Lower leg skin (tissue), 4 donors: ENCODE results near the gene ARHGEF12. TPM values are rescaled to one million over a fixed set of nuclear protein-coding genes. Genes with fewer than 3 reads are reported as not detected.

Experiments used
- DNase-seq, 2 donors: peaks; one replicate each; pipeline ENCODE4 v3.0.0-alpha.2; 2019; ENCODE audit warnings: low spot score in 2 of 2
- H3K4me3 ChIP-seq: fragments of 200-600 bp; sonication (generic); 2 replicates; pipeline ENCODE4 v1.5.1; 2017; ENCODE audit warnings: mild to moderate bottlenecking, low read depth; ENCODE audit not compliant: poor library complexity, severe bottlenecking
- CTCF ChIP-seq, 3 donors: fragments of 450-650 bp; IDR thresholded peaks; one replicate each; pipeline ENCODE4 v1.5.1; 2016; ENCODE audit warnings: antibody characterized with exemption in 3 of 3, mild to moderate bottlenecking in 3 of 3, moderate library complexity in 2 of 3
- POLR2A ChIP-seq, 2 donors: fragments of 450-650 bp; IDR thresholded peaks; one replicate each; pipeline ENCODE4 v1.6.1; 2016 to 2017; ENCODE audit warnings: antibody characterized with exemption in 2 of 2, mild to moderate bottlenecking in 1 of 2, moderate library complexity in 1 of 2
- WGBS, 2 donors: methylation state at CpG; one replicate each; pipeline ENCODE4 v1.1.5; 2018; 5-methylcytosine and 5-hydroxymethylcytosine counted together
- intact Hi-C: fragments of 100-400 bp; cut with DNase I; formaldehyde crosslinking; loops from one replicate; pipeline ENCODE4 v1.15.0; 2023; ENCODE audit warnings: low total_unique reads
- total RNA-seq, 4 donors: library from RNA; depleted of rRNA; stranded (reverse); fragments of >200 nt; gene quantifications; one replicate each; pipeline ENCODE4 v1.1.0, GENCODE V29; 2016

The ARHGEF12 gene
- total RNA-seq, 4 donors from 2014 or later: 124 to 153 (median 132) TPM

GRCh38 chr11:120518356-120518755, 182.1 kb downstream of the ARHGEF12 start:
- no peak overlapping the region for H3K4me3 ChIP-seq
- WGBS, 2 donors: 91 to 95% methylated on average over 7 of the region's 7 CpGs
- intact Hi-C loops: loop anchor here (10.0 kb wide), 1 partner anchor 166 kb away; no protein-coding TSS in a partner anchor
- peak in 1 of 2 donors; percentile 63 for DNase-seq
- no peak for TF ChIP-seq CTCF (IDR thresholded peaks at IDR 0.05)
- TF ChIP-seq POLR2A (IDR thresholded peaks at IDR 0.05): no peak

- DNase-seq: no peak
Observed at GRCh38 chr11:120519474-120519873, 183.3 kb downstream of the ARHGEF12 start.

GRCh38 chr11:120520091-120520822, 184.0 kb downstream of the ARHGEF12 start:
- TF ChIP-seq CTCF (IDR thresholded peaks at IDR 0.05): no peak
- TF ChIP-seq POLR2A (IDR thresholded peaks at IDR 0.05): no peak
- H3K4me3 ChIP-seq: no peak overlapping the region
- peak in 1 of 2 donors; percentile 79 for DNase-seq
- intact Hi-C loops: loop anchor here (10.0 kb wide), 1 partner anchor 665 kb away; no protein-coding TSS in a partner anchor
- WGBS, 2 donors: 89 to 95% methylated on average over 16 of the region's 16 CpGs

More at GRCh38 chr11:120519474-120519873, 183.3 kb downstream of the ARHGEF12 start:
- TF ChIP-seq CTCF (IDR thresholded peaks at IDR 0.05) (no peak), POLR2A (IDR thresholded peaks at IDR 0.05) (no peak)
- no peak overlapping the region for H3K4me3 ChIP-seq
- intact Hi-C loops: loop anchor here (10.0 kb wide), 1 partner anchor 165 kb away; no protein-coding TSS in a partner anchor
- 96 to 99% methylated on average over 3 of the region's 3 CpGs for WGBS, 2 donors

- TF ChIP-seq POLR2A (IDR thresholded peaks at IDR 0.05) (no peak), CTCF (IDR thresholded peaks at IDR 0.05) (no peak)
- intact Hi-C loops: loop anchor here (10.0 kb wide), 1 partner anchor 664 kb away; no protein-coding TSS in a partner anchor
- peak in 1 of 2 donors; percentile 37 for DNase-seq
- 87 to 91% methylated on average over 7 of the region's 7 CpGs for WGBS, 2 donors
- no peak overlapping the region for H3K4me3 ChIP-seq
Observed at GRCh38 chr11:120521176-120521575, 185.0 kb downstream of the ARHGEF12 start.

- WGBS, 2 donors: 92 to 93% methylated on average over 11 of the region's 11 CpGs
- intact Hi-C loops: loop anchor here (10.0 kb wide), 1 partner anchor 663 kb away; no protein-coding TSS in a partner anchor
- DNase-seq: peak in 1 of 2 donors; percentile 7
- H3K4me3 ChIP-seq: no peak overlapping the region
- TF ChIP-seq CTCF (IDR thresholded peaks at IDR 0.05) (no peak), POLR2A (IDR thresholded peaks at IDR 0.05) (no peak)
Observed at GRCh38 chr11:120522021-120522420, 185.8 kb downstream of the ARHGEF12 start.
